OCI-LY3 (cell line): ENCODE measurements around the gene TM9SF3.

Experiments used
- CTCF ChIP-seq: fragments of 200-600, 300-600 bp; sonication (generic); IDR thresholded peaks from 2 replicates; pipeline ENCODE4 v1.5.1; 2014; ENCODE audit warnings: antibody characterized with exemption, low read length, low read depth
- EZH2phosphoT487 ChIP-seq: fragments of 200-600 bp; shearing (Covaris generic); IDR thresholded peaks from 2 replicates; pipeline ENCODE4 v1.6.1; 2018; ENCODE audit warnings: antibody characterized with exemption, mixed run types, low read depth

DNA sequence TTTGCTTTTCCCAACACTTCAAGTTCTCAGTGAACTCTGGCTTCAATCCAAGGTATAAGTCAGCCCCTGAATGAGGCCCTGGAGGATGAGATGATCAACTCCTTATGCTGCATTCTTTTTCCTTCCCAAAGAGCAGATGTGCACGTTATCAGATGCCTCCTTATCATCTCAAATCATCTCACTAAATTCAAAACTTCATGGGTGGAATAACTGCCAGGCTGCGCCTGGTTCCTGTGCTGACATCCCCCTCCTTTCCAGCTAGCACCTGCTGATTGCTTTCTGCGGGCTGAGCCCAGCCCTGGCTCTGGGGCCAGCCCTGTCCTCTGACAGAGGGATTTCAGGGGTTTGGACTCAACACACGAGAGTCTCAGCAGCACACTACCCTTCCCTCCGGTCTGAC is 118.0 kb downstream of the TM9SF3 start:
- TF ChIP-seq CTCF (no peak), EZH2phosphoT487 (no peak)
